Gastroesophageal sphincter (tissue), 4 donors: Measurements from ENCODE around the gene CRYBG1. TPM values are rescaled to one million over a fixed set of nuclear protein-coding genes. Genes with fewer than 3 reads are reported as not detected.

Experiments used
- ATAC-seq: fragments of 150-250 bp; one replicate; pipeline ENCODE4 v1.9.1; 2016; ENCODE audit warnings: mild to moderate bottlenecking, moderate library complexity
- H3K27ac ChIP-seq, 4 donors: fragments of 200-600 bp; sonication (generic) in 3 of 4; 1 replicate in 3 of 4; 2 replicates in 1 of 4; pipeline ENCODE4 v1.5.1; 2016 to 2019
- H3K27me3 ChIP-seq: fragments of 200-600 bp; sonication (generic); one replicate; pipeline ENCODE4 v1.5.1; 2019
- H3K36me3 ChIP-seq, 2 donors: fragments of 200-600 bp; sonication (generic); one replicate each; pipeline ENCODE4 v1.5.1; 2019; ENCODE audit warnings: control low read depth in 1 of 2
- H3K4me1 ChIP-seq, 3 donors: fragments of 200-600 bp; sonication (generic); 1 replicate in 2 of 3; 2 replicates in 1 of 3; pipeline ENCODE4 v1.5.1; 2016 to 2019; ENCODE audit warnings: control low read depth in 2 of 3
- H3K4me3 ChIP-seq, 2 donors: fragments of 200-600 bp; sonication (generic); one replicate each; pipeline ENCODE4 v1.5.1; 2019; ENCODE audit warnings: mild to moderate bottlenecking in 1 of 2, moderate library complexity in 1 of 2
- H3K9me3 ChIP-seq, 3 donors: fragments of 200-600 bp; sonication (generic); one replicate each; pipeline ENCODE4 v1.5.1; 2017 to 2019; ENCODE audit warnings: control low read depth in 2 of 3
- EP300 ChIP-seq: sonication (generic); formaldehyde crosslinking; IDR thresholded peaks from one replicate; pipeline ENCODE4 v1.6.1; 2017; ENCODE audit warnings: antibody characterized with exemption, mild to moderate bottlenecking
- POLR2A ChIP-seq, 2 donors: fragments of 450-650 bp; IDR thresholded peaks; one replicate each; pipeline ENCODE4 v1.6.1; 2017; ENCODE audit warnings: antibody characterized with exemption in 2 of 2, mild to moderate bottlenecking in 2 of 2, moderate library complexity in 1 of 2
- POLR2AphosphoS5 ChIP-seq: sonication (generic); formaldehyde crosslinking; IDR thresholded peaks from one replicate; pipeline ENCODE4 v1.6.1; 2017; ENCODE audit warnings: antibody characterized with exemption
- WGBS, 2 donors: methylation state at CpG; one replicate each; pipeline ENCODE4 v1.1.5; 2018; ENCODE audit warnings: low coverage in 1 of 2; 5-methylcytosine and 5-hydroxymethylcytosine counted together
- total RNA-seq, 4 donors: library from RNA; depleted of rRNA; stranded (reverse); fragments of >200 nt; gene quantifications; one replicate each; pipeline ENCODE4 v1.1.0, GENCODE V29; 2016
- TF ChIP-seq, protein P1 (sequence below), 4 experiments: fragments of 200-600 bp in 2 of 4; fragments of 450-650 bp in 2 of 4; sonication (generic) in 1 of 4; IDR thresholded peaks; one replicate each; pipeline ENCODE4 v1.5.1; 2017 to 2019; ENCODE audit warnings: antibody characterized with exemption in 4 of 4, mild to moderate bottlenecking in 2 of 4, moderate library complexity in 2 of 4

CRYBG1 gene
- total RNA-seq, 4 donors from 2014 or later = 3.1 to 10.8 (median 4.1) TPM

DNA sequence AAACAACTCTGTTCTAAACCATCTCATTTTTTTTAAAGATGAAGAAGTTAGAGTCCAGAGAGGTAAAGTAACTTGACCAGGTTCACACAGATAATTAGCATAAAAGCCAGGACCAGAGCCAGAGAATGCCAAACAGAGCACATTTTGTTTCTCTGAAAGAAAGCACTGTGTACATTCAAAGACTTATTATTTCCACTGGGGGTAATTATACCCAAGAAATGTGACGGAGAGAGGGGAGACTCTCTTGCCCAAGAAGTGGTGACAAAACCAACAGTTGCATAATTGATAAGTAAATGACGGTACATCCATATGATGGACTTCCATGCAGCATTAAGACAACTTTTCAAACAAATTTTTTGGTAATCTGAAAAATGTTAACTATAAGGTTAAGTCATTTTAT lies 157.2 kb downstream of the CRYBG1 start:
- no peak for ATAC-seq
- Histone ChIP-seq H3K27me3 (peaks cover 26% of the 10 kb centered on the region), H3K9me3 (no peaks in the 10 kb centered on the region), H3K4me3 (no peak overlapping the region), H3K4me1 (peaks cover 0 to 3% (median 0%) of the 10 kb centered on the region in 3 donors), H3K27ac (no peak overlapping the region), H3K36me3 (no peaks in the 10 kb centered on the region)
- WGBS, 2 donors = 66 to 68% methylated on average over 2 of the region's 2 CpGs
- TF ChIP-seq EP300 = no peak

GRCh38 chr6:106518748-106519147 lies 158.2 kb downstream of the CRYBG1 start:
- WGBS, 2 donors = 83% methylated on average over 1 to 3 of the region's 3 CpGs
- H3K27ac ChIP-seq = peak overlapping the region in 1 of 4 donors; percentile 45
- TF ChIP-seq, protein P1, sequence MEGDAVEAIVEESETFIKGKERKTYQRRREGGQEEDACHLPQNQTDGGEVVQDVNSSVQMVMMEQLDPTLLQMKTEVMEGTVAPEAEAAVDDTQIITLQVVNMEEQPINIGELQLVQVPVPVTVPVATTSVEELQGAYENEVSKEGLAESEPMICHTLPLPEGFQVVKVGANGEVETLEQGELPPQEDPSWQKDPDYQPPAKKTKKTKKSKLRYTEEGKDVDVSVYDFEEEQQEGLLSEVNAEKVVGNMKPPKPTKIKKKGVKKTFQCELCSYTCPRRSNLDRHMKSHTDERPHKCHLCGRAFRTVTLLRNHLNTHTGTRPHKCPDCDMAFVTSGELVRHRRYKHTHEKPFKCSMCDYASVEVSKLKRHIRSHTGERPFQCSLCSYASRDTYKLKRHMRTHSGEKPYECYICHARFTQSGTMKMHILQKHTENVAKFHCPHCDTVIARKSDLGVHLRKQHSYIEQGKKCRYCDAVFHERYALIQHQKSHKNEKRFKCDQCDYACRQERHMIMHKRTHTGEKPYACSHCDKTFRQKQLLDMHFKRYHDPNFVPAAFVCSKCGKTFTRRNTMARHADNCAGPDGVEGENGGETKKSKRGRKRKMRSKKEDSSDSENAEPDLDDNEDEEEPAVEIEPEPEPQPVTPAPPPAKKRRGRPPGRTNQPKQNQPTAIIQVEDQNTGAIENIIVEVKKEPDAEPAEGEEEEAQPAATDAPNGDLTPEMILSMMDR (IDR thresholded peaks at IDR 0.05) = no peak
- no peak for TF ChIP-seq POLR2AphosphoS5
- no peak for TF ChIP-seq EP300
- TF ChIP-seq POLR2A (IDR thresholded peaks at IDR 0.05) = no peak

DNA sequence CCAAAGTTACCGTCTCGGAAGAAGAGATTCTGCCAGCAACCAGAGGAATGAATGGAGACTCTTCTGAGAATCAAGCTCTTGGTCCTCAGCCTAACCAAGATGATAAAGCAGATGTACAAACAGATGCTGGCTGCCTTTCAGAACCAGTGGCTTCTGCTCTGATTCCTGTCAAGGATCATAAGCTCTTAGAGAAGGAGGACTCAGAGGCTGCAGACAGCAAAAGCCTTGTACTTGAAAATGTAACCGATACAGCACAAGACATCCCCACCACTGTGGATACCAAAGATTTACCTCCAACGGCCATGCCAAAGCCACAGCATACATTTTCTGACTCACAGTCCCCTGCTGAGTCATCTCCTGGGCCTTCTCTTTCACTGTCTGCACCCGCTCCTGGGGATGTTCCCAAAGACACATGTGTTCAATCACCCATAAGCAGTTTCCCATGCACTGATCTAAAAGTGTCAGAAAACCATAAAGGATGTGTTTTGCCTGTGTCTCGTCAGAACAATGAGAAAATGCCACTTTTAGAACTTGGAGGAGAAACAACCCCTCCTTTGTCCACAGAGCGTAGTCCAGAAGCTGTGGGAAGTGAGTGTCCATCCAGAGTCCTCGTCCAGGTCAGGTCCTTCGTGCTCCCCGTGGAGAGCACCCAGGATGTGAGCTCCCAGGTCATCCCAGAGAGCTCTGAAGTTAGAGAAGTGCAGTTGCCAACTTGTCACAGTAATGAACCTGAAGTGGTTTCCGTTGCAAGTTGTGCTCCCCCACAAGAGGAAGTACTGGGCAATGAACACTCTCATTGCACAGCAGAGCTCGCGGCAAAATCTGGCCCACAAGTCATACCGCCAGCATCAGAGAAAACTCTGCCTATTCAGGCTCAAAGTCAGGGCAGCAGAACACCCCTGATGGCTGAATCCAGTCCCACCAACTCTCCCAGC lies 159.2 kb downstream of the CRYBG1 start:
- Histone ChIP-seq H3K4me3 (no peak overlapping the region), H3K27ac (peak overlapping the region in 3 of 4 donors; percentile 21 to 45 (median 32)), H3K9me3 (no peaks in the 10 kb centered on the region), H3K36me3 (no peaks in the 10 kb centered on the region), H3K4me1 (no peaks in the 10 kb centered on the region), H3K27me3 (peaks cover 22% of the 10 kb centered on the region)
- 61 to 70% methylated on average over 4 to 11 of the region's 14 CpGs for WGBS, 2 donors
- TF ChIP-seq, protein P1 (IDR thresholded peaks at IDR 0.05) = no peak
- peak in 1 of 2 donors; percentile 6 for TF ChIP-seq POLR2A (IDR thresholded peaks at IDR 0.05)
- peak; percentile 32 for ATAC-seq

More at GRCh38 chr6:106518748-106519147, 158.2 kb downstream of the CRYBG1 start:
- no peaks in the 10 kb centered on the region for H3K4me1 ChIP-seq
- no peaks in the 10 kb centered on the region for H3K36me3 ChIP-seq
- no peak overlapping the region for H3K4me3 ChIP-seq
- H3K9me3 ChIP-seq = no peaks in the 10 kb centered on the region
- no peak for ATAC-seq
- H3K27me3 ChIP-seq = peaks cover 22% of the 10 kb centered on the region

DNA sequence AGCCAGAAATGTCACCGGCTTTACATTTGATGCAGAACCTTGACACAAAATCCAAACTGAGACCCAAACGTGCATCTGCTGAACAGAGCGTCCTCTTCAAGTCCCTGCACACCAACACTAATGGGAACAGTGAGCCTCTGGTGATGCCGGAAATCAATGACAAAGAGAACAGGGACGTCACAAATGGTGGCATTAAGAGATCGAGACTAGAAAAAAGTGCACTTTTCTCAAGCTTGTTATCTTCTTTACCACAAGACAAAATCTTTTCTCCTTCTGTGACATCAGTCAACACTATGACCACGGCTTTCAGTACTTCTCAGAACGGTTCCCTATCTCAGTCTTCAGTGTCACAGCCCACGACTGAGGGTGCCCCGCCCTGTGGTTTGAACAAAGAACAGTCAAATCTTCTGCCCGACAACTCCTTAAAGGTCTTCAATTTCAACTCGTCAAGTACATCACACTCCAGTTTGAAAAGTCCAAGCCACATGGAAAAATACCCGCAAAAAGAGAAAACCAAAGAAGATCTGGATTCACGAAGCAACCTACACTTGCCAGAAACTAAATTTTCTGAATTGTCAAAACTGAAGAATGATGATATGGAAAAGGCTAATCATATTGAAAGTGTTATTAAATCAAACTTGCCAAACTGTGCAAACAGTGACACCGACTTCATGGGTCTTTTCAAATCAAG lies 160.3 kb downstream of the CRYBG1 start:
- ATAC-seq = peak; percentile 57
- H3K4me1 ChIP-seq = no peaks in the 10 kb centered on the region
- H3K9me3 ChIP-seq = no peaks in the 10 kb centered on the region
- peak overlapping the region in 2 of 4 donors; percentile 17 to 45 for H3K27ac ChIP-seq
- no peak overlapping the region for H3K4me3 ChIP-seq
- no peaks in the 10 kb centered on the region for H3K36me3 ChIP-seq
- no peak for TF ChIP-seq POLR2A (IDR thresholded peaks at IDR 0.05)
- TF ChIP-seq EP300 = no peak
- TF ChIP-seq POLR2AphosphoS5 = no peak
- TF ChIP-seq, protein P1 (IDR thresholded peaks at IDR 0.05) = no peak
- 79 to 81% methylated on average over 13 to 14 of the region's 15 CpGs for WGBS, 2 donors
- peaks cover 22% of the 10 kb centered on the region for H3K27me3 ChIP-seq

DNA sequence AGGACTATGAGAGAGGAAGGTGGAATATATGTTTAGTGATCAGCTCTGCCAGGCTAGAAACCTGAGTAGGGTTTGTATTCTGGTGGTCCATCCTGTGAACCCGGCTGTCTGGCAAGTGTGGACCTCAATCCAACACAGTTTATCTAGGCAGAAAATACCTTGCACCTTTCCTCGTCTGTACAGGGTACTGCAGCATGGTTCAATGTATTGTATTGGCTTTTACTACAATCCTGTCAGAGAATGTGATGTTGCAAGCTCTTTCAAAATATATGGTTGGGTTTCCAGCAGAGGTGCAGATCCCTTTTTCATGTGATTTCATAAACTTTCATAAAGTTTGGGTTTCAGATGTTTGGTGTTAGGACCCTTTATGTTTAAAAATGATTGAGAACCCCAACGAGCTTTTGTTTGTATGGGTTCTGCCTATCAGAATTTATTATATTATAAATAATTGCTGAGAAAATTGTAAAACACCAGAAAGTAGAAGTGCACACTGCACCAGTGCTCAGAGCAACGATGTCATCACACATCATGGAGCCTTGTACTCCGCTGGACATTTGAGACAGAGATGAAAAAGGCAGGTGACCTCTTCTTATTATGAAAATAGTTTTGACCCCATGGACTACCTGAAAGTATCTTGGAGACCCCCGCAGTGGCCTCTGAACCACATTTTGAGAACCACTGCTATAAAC lies 162.2 kb downstream of the CRYBG1 start:
- no peak for ATAC-seq
- Histone ChIP-seq H3K27me3 (peaks cover 12% of the 10 kb centered on the region), H3K27ac (no peak overlapping the region), H3K4me1 (no peaks in the 10 kb centered on the region), H3K4me3 (no peak overlapping the region), H3K36me3 (no peaks in the 10 kb centered on the region), H3K9me3 (no peaks in the 10 kb centered on the region)
- TF ChIP-seq POLR2AphosphoS5 (no peak), POLR2A (IDR thresholded peaks at IDR 0.05) (no peak), EP300 (no peak)
- TF ChIP-seq, protein P1 (IDR thresholded peaks at IDR 0.05) = no peak
- 73 to 75% methylated on average over 6 of the region's 6 CpGs for WGBS, 2 donors
